Measurements from ENCODE around the gene CAMK2D.

The CAMK2D gene

DNA sequence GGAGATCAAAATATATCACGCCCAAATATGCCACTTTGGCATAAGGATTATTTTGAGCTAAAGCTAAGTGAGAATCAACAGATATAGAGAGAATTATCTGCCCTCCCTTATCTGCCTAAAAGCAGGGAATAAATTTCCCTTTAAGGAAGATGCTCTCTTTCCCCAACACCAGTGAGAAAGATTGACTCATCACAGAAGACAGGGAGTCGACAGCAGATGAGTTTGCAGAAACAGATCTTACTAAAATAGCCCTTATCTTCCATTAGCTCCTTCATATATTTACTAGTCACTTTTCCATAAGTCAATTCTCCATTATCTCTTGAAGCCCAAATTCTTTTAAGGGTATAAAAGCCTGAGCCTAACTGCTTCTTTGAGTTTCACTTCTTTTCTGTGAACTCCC, 156.6 kb downstream of the CAMK2D start:
- DNase-seq (ENCODE audit: low read depth): no peak

DNA sequence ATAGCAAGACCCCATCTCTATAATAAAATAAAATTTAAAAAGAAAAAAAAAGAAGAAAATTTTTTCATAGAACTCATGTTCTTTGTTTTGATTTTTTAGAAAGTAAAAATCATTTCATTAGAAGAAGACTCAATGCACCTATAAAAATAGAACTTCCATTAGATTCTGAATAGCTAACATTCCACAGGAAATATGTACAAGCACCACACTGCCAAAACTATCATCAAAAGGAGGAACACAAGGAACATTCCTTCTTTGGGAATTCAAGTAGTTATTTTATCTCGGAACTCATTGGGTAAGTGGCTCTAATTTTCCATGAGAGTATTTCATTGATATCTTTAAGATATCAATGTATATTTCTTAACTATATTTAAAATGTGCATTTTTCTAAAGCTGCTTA, 157.6 kb downstream of the CAMK2D start:
- no peak for DNase-seq (ENCODE audit: low read depth)

DNA sequence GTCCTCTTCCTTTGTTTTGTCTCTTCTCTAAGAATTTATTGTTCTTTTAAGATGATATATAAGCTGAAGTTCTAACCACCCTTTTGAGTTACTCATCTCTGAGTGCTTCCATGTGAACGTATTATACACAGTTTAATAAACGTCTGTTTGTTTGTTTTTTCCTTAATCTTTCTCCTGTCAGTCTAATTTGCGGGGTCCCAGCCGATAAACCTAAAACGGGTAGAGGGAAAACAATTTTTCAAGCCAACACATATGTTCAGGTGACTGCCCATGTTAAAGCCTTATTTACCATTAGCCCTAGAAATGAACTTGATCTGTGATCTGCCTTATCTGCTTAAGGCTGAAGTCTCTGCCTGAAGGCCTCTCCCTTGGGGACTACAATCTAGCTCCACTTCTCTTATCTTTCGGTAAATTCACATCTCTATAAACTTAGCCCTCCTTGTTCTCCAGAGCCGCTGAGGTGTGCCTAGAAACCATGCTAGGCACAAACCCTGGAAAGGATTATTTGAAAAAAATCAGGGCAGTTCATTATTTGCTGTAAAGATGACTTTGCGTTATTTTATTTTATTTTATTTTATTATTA, 158.8 kb downstream of the CAMK2D start:
- DNase-seq (ENCODE audit: low read depth): no peak

DNA sequence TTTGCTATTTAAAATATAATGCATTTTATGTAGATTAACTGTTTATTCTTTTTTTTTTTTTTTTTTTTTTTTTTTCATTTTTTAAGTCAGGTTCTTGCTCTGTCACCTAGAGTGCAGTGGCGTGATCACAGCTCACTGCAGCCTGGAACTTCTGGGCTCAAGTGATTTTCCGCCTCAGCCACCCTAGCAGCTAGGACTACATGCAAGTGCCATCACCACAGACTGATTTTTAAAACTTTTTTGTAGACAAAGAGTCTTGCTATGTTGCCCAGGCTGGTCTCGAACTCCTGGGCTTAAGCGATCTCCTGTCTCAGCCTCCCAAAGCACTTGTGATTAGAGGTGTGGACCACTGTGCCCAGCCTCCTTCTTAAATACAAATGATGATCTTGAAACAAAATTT, 159.9 kb downstream of the CAMK2D start:
- DNase-seq (ENCODE audit: low read depth): no peak

DNA sequence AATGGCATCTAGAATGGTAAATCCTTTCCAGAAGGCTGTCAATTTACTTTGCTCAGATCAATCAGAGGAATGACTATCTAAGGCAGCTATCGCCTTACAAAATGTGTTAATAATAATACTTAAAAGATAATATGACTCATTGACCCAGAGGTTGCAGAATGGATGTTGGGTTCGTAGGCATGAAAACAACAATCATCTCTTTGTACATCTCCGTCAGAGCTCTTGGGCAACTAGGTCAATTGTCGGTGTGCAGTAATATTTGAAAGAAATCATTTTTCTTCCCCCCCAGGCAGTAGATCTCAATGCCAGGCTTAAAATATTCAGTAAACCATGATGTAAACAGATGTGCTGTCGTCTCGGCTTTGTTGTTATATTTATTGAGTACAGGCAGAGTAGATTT, 165.1 kb downstream of the CAMK2D start:
- DNase-seq (ENCODE audit: low read depth): no peak

- no peak for DNase-seq (ENCODE audit: low read depth)
Observed at GRCh38 chr4:113594231-113594556, 167.3 kb downstream of the CAMK2D start.

DNA sequence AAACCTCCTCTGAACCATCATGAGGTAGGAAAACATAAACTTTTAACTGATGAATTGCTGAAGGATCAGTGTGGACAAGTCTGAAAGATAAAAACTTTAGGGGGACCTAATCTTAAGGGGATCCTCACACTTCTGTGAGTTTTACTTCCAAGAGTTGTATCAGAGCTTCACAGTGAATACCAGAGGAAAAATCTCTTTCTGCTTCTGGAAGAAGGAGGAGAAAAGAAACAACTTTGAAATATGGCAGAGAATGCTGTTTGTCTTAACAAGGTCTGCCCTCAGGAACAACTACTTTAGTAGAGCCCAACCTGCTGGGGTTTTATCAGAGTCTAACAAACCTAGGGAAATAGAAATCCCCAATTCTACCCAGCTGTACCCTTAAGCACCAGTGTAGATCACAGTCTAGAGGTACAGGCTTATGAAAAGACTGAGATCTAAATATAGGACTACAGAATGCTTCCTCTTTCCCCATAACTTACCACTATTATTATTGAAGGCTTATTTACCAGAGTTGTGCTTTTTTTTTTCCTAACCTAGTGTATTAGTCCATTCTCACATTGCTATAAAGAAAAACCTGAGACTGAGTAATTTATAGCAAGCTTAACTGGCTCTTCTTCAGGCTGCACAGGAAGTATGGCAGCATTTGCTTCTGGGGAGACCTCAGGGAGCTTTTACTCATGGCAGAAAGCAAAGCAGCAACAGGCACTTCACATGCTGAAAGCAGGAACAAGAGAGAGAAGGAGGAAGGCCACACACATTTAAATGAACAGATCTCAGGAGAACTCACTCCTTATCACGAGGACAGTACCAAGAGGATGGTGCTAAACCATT, 167.9 kb downstream of the CAMK2D start:
- DNase-seq (ENCODE audit: low read depth): no peak

DNA sequence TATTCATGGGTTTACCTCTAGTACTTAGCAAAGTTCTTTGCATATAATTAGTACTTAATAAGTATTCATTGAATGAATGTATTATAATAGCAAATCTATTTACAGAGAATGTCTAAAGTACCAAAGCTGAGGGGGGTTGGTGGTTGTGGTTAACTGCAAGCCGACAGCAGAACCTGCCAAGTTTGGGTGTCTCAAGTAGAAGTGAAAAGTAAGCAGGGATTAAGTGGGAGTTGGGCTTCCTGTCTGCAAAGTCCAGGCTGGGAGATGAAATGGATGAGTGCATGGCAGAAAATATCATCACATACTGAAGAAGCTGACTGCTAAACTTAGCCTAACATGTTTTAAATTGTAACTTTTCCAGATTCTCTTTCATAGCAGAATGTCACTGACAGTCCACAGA, 169.6 kb downstream of the CAMK2D start:
- no peak for DNase-seq (ENCODE audit: low read depth)

DNA sequence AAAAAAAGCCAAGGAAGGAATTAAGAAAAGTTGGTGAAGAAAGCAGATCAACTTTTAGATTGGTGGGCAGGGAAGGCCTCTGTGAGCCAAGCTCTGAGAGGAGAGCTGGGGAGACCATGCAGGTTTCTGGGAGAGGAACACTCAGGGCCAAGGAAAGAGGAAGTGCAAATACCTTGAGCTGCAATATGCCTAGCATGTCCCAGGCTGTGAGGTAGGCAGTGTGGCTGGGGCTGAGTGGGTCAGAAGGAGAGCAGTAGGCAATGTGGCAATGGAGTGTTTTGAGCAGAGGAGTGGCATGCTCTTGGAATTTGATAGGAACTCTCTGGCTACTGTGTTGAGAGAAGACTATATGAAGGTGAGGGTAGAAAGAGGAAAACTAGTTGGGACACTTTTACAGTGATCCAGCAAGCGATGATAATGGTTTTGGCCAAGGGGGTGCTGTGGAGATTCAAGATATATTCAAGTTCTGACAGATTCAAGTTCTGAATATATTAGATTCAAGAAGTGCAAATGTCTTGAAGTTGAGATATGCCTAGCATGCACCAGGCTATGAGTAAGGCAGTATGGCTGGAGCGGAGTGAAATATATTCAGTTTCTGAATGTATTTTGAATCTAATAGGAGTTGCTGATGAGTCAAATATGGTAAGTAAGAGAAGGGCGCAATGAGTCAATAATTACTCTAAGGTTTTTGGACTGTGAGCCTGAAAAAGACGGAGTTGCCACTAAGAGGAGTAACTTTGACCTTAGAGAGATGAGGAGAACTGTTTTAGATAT, 172.5 kb downstream of the CAMK2D start:
- no peak for DNase-seq (ENCODE audit: low read depth)

DNA sequence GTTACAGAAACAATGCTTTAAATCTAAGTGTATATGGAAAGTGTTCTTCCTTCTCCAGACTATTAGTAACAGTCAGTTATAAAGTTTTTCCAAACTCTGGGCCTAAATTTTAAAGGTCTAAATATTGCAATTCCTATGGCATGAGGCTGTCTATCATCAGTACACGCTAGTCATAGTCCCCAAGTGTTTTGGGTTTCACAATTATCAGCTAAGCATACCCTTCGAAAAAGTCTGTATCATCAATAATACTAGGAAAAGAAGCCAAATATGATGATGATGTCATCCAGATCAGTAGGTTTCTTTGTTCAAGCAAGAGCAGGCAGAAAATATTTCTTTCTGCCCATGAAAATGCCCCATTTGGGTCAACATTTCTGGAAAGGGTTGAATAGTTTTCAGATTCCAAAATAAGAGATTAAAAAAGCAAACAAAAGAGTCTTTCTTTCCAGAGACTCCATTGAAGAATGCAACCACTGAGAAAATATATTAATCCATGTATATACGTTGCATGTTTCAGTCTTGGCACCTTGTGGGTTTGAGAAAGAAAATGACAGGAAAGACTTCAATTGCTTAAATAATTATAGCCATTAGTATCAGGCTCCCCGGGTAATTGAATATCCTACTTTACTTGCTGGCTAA, 173.8 kb downstream of the CAMK2D start:
- peak; percentile 53 for DNase-seq (ENCODE audit: low read depth)

- no peak for DNase-seq (ENCODE audit: low read depth)
Observed at GRCh38 chr4:113587156-113587555, 174.4 kb downstream of the CAMK2D start.

DNA sequence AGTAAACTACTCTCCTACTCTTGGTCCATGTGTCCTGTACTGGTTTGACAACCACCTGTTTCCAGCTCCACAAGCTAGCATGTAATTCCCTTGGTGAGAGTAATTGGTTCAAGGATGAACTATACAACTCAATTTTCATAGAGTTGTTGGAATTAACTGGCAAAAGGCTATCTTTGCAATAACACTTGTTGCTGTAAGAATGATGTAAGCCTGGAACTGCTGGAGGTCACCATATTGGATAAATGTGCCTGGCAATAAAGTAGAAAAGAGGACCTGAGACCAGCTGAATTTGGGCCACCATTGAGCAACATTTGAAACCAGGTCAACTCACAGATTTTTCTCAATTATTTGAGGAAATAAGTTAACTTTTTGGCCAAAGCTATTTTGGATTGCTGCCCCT, 175.5 kb downstream of the CAMK2D start:
- DNase-seq (ENCODE audit: low read depth): no peak

- DNase-seq (ENCODE audit: low read depth): peak; percentile 68
Observed at GRCh38 chr4:113584407-113585150, 177.0 kb downstream of the CAMK2D start.

DNA sequence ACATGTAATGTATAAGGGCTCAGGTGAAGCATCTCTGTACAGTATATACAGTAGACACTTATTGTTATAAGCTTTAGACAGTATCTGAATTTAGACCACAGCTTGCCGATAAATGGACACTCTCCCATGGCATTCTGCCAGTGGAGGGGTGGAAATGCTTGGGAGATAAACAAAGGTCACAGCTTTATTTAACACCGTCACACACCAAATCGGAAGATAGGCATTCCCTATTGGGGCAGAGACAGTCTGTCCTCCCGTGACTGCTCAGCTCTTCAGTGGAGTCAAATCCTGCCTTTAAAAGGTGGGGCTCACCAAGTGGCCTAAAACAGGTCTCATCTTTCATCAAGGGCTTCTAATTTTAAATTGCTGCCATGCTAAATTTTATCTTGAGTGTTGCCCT, 178.8 kb downstream of the CAMK2D start:
- DNase-seq (ENCODE audit: low read depth): no peak

DNA sequence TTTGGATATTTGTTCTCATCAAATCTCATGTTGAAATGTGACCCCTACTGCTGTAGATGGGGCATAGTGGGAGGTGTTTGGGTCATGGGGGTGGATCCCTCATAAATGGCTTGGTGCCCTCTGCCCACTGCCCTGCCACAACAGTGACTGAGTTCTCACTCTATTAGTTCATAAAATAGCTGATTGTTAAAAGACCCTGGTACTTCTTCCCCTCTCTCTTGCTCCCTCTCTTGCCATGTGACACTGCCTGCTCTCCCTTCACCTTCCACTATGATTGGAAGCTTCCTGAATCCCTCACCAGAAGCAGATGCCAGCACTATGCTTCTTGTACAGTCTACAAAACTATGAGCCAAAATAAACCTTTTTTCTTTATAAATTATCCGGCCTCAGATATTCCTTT, 182.2 kb downstream of the CAMK2D start:
- no peak for DNase-seq (ENCODE audit: low read depth)

- no peak for DNase-seq (ENCODE audit: low read depth)
Observed at GRCh38 chr4:113576947-113577678, 184.4 kb downstream of the CAMK2D start.

- DNase-seq (ENCODE audit: low read depth): peak; percentile 28
Observed at GRCh38 chr4:113575401-113575800, 186.1 kb downstream of the CAMK2D start.

DNA sequence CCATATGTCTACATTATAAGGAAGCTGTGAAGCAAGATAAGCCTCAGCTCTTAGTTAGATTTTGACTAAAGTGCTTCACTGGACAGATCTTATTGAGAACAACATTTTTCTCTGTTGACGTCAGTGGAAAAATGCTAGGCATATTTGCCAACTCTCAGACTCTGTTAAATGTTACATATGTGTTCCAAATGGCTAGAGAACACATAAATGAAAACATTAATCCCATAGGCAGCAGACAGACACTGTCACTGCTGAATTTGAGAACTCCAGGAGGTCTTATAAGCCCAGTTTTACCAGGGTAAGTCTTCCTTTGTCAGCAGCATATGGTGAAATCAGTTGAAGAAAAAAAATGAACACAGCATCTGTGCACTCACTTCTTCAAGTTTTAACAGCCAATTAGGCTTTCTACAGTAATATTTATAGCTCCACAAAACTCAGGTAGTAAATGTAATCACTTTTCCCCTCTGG, 186.9 kb downstream of the CAMK2D start:
- peak; percentile 49 for DNase-seq (ENCODE audit: low read depth)

DNA sequence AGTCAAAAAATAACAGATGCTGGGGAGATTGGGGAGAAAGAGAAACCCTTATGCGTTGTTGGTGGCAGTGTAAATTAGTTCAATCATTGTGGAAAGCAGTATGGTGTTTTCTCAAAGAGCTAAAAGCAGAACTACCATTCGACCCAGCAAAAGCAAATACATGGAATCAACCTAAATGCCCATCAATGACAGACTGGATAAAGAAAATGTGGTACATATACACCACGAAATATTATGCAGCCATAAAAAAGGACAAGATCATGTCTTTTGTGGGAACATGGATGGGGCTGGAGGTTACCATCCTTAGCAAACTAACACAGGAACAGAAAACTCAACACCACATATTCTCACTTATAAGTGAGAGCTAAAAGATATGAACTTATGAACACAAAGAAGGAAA, 188.9 kb downstream of the CAMK2D start:
- DNase-seq (ENCODE audit: low read depth): no peak

DNA sequence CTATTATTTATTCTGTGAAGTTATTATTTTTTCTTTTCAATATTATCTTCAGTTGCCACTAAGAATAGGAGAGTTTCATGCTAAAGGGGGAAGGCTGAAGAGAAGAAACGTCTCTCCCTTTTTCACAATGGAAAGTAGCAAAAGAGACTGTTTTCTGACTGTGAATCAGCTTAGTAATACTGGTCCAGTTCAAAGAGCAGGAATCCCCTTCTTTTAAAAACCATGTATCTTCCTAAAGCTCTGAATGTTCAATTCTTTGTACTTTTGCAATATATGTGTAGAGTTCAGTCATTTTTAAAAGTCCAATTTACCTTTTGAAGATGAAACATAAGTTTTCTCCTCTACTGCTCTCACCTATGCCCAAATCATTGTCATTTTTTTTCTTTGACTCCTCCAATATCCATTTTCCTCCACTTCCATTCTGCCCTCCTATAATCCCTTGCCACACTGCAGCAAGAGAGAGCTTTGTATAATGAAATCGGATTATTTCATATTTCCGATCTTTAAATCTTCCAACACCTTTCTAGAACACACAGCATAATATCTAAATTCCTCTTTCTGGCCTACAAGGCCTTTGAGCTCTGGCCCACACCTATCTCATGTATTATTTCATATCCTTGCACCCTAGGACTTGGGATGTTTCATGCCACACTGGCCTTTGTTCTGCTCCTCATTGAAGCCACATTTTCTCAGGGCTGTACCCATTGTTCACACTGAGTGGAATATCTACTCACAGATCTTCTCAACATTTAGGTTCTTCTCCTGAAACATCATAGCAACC, 195.3 kb downstream of the CAMK2D start:
- no peak for DNase-seq (ENCODE audit: low read depth)

DNA sequence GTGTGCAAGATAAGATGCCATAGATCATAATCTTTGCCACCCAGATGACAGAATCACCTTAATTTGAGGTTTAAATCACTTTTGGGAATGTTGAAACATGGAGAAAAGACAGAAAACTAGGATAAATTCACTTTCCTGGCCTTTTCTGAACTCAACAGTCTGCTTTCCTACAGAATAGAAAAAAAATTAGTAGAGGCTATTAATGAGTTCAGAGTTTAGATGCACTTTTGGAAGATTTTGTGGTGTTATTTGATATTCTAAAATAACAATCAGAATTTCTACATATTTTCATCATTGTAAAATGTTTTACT, 195.9 kb downstream of the CAMK2D start:
- no peak for DNase-seq (ENCODE audit: low read depth)
